GM12872 (cell line): ENCODE measurements around the gene GLO1.
A peak's percentile ranks its signal among the peaks of the same experiment; 100 is the strongest.

ENCODE experiments used
- CTCF ChIP-seq: IDR thresholded peaks from 3 replicates; pipeline ENCODE4 v1.5.1; 2011; ENCODE audit warnings: low read depth, mild to moderate bottlenecking, low read length, moderate library complexity; ENCODE audit not compliant: insufficient read depth

GLO1 gene

GRCh38 chr6:38678178-38678760 lies 24.7 kb downstream of the GLO1 start:
- no peak for TF ChIP-seq CTCF

DNA sequence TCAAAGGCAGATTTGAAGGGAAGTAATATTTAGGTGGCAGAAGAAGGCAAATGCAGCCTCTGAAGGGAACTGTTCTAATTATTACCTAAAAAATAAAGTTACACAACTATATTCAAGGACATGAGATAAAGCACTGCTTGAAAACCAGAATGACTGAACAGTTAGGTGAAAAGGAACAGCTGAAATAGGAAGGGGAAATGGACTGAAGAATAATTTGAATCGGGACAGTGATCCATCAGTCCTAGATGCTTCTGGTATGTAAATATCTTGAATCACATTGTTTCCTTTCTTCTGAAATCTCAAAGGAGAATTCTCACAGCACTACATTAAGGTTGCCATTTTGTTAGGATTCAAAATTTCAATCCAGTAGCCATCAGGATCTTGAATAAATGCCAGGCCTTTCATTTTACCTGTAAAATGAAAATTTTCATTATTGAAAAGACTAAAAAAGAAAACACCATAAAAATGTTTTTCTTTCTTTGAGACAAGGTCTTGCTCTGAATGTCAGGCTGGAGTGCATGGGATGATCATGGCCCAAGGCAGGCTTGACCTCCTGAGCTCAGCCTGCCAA lies 25.9 kb downstream of the GLO1 start:
- no peak for TF ChIP-seq CTCF

DNA sequence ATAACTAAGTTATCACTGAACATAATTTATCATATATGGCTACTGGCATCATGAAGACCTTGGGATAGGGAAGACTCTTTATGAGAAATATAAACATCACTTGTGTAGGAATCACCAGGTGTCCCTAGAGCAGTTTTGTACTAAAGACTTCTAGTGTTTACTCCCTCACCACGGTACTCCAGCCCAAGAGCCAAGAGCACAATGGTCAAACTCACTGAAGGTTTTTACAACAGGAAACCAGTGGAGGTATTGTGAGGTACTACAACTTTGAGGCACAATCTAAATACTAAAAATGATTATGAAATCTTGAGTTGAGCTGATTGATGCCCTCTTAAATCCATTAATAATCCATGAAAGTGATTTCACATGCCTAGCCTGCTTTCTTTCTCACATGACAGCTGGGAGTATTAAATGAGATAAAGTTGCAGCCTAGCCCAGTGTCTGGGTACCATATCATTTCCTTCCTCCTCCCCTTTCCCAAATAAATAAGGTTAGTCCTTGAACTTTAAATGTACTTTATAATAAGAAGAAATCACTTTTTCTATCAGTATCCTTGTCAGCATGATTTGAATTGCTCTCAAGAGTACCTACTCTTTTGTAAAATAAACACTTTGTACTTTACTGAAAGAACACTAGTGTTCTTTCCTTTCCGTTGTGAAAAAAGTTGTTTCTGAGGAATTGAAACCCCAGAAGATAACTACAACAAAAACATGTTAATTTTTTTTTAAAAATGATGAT lies 26.5 kb downstream of the GLO1 start:
- no peak for TF ChIP-seq CTCF

DNA sequence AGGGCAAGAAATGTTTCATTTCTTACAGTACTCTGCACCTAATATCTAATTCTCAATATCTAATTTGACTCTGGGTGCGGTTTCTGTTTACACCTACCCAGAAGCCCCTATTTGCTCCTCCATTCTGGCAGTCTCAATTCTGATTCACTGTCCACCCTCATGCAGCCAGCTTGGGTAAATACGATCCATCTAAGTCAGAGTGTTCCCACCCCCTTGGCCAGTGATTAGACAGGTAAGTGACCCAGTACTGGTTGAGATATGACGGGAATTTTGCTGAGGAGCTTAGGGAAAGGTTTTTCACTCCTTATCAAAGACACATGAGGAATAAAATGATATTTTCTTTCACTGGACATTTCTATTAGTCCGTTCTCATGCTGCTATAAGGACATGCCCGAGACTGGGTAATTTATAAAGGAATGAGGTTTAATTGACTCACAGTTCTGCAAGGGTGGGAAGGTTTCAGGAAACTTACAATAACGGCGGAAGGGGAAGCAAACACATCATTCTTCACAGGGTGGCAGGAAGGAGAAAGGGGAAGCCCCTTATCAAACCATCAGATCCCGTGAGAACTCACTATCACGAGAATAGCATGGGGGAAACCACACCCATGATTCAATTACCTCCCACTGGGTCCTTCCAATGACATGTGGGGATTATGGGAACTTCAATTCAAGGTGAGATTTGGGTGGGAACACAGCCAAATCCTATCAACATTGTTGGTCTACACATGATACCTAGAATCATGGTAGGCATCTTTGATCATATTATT lies 29.4 kb downstream of the GLO1 start:
- TF ChIP-seq CTCF = no peak

- TF ChIP-seq CTCF = peak; percentile 74
Measured at GRCh38 chr6:38671885-38672467, 31.0 kb downstream of the GLO1 start.

GRCh38 chr6:38658418-38659167 lies 44.4 kb downstream of the GLO1 start:
- no peak for TF ChIP-seq CTCF
